CD4-positive, alpha-beta T cell (primary cell): Measurements from ENCODE around the gene ZNF440. TPM values are rescaled to one million over a fixed set of nuclear protein-coding genes. Genes with fewer than 3 reads are reported as not detected.
"Not testable (repeated sequence)": the region's sequence is repeated elsewhere in the genome, so short reads cannot be mapped to it uniquely, and the experiment has no call there.

Experiments
- ATAC-seq: fragments of 200-7000 bp; cut with Tn5 transposase; one replicate; pipeline ENCODE4 v1.10.0; 2022; ENCODE audit warnings: mild to moderate bottlenecking; ENCODE audit not compliant: poor library complexity
- CTCF ChIA-PET: fragments of 350-600 bp; sonication (Branson Sonifier 250); formaldehyde crosslinking; loops from one replicate; lab custom pipeline; 2021; ENCODE audit warnings: antibody characterized with exemption, inconsistent platforms; lab: Charles Lee
- POLR2A ChIA-PET: fragments of 350-600 bp; sonication (Branson Sonifier 250); formaldehyde crosslinking; loops from one replicate; lab custom pipeline; 2021; ENCODE audit warnings: antibody characterized with exemption, inconsistent platforms; lab: Charles Lee
- DNase-seq, 14 experiments: peaks; one replicate each; pipeline ENCODE4 v3.0.0-alpha.2; 2013 to 2020; ENCODE audit warnings: mixed read lengths in 2 of 14
- H3K27ac ChIP-seq, 2 donors: one replicate each; pipeline versions ENCODE4 v1.5.1 to v1.7.0; 2013; ENCODE audit warnings: low read length in 2 of 2, low read depth in 1 of 2, mild to moderate bottlenecking in 1 of 2
- H3K27me3 ChIP-seq, 2 experiments: 1 replicate in 1 of 2; 2 replicates in 1 of 2; pipeline versions ENCODE4 v1.6.1 to v1.7.0; 2013; ENCODE audit warnings: low read length in 2 of 2, control low read depth in 1 of 2, mild to moderate bottlenecking in 1 of 2, moderate library complexity in 1 of 2; ENCODE audit not compliant: insufficient read depth in 2 of 2, control insufficient read depth in 1 of 2
- H3K36me3 ChIP-seq: one replicate; pipeline ENCODE4 v1.6.1; 2013; ENCODE audit warnings: low read length, control low read depth; ENCODE audit not compliant: insufficient read depth
- H3K4me1 ChIP-seq: one replicate; pipeline ENCODE4 v1.6.1; 2013; ENCODE audit warnings: low read length, control low read depth; ENCODE audit not compliant: insufficient read depth
- H3K4me3 ChIP-seq: one replicate; pipeline ENCODE4 v1.5.1; 2013; ENCODE audit warnings: mild to moderate bottlenecking, low read length, moderate library complexity
- H3K9me3 ChIP-seq, 2 experiments: 1 replicate in 1 of 2; 2 replicates in 1 of 2; pipeline versions ENCODE4 v1.6.1 to v1.7.0; 2013; ENCODE audit warnings: low read length in 2 of 2, mild to moderate bottlenecking in 2 of 2, control low read depth in 1 of 2, moderate library complexity in 1 of 2; ENCODE audit not compliant: control insufficient read depth in 1 of 2, insufficient read depth in 1 of 2
- H3K27ac Mint-ChIP-seq: one replicate; pipeline ENCODE4 v1.8.0; 2020; ENCODE audit warnings: mixed read lengths
- H3K27me3 Mint-ChIP-seq: one replicate; pipeline ENCODE4 v1.8.0; 2021; ENCODE audit warnings: mixed read lengths
- H3K36me3 Mint-ChIP-seq: one replicate; pipeline ENCODE4 v1.8.0; 2021; ENCODE audit warnings: low read depth, mixed read lengths
- H3K4me1 Mint-ChIP-seq: one replicate; pipeline ENCODE4 v1.8.0; 2021; ENCODE audit warnings: low read depth, mixed read lengths
- H3K4me3 Mint-ChIP-seq: one replicate; pipeline ENCODE4 v1.8.0; 2020; ENCODE audit warnings: mild to moderate bottlenecking, mixed read lengths
- H3K9me3 Mint-ChIP-seq: one replicate; pipeline ENCODE4 v1.8.0; 2020; ENCODE audit warnings: mixed read lengths
- intact Hi-C, 2 experiments: fragments of 100-400 bp; cut with DNase I in 1 of 2; cut with micrococcal nuclease in 1 of 2; formaldehyde crosslinking; loops; one replicate each; pipeline versions ENCODE4 v1.15.1 to v1.9.0; 2023 to 2025; cut with DNase I, micrococcal nuclease
- total RNA-seq, 174 experiments: library from RNA in 2 of 174; stranded (reverse) in 2 of 174; gene quantifications; one replicate each; pipeline ENCODE4 v1.2.3 and lab custom pipeline; 2021 to 2026
- TF ChIP-seq, protein P1 (sequence below): fragments of 200-600 bp; IDR thresholded peaks from one replicate; pipeline ENCODE4 v1.8.0; 2022; ENCODE audit warnings: antibody characterized with exemption, mild to moderate bottlenecking

ZNF440 gene
- total RNA-seq, 2 experiments from 2014 or later = 5.8 to 6.8 TPM

DNA sequence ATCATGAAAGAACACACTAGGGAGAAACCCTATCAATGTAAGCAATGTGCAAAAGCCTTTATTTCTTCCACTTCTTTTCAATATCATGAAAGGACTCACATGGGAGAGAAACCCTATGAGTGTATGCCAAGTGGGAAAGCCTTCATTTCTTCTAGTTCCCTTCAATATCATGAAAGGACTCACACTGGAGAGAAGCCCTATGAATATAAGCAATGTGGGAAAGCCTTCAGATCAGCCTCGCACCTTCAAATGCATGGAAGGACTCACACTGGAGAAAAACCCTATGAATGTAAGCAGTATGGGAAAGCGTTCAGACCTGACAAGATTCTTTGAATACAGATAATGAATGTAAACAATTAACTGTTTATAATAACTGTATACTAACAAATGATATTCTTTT lies 19.5 kb downstream of the ZNF440 start:
- H3K4me3 Mint-ChIP-seq = no peak overlapping the region
- no peak overlapping the region for H3K27ac ChIP-seq
- H3K36me3 Mint-ChIP-seq = peaks cover 84% of the 10 kb centered on the region
- peaks cover 31 to 80% of the 10 kb centered on the region in 2 experiments for H3K9me3 ChIP-seq
- POLR2A ChIA-PET = no interaction called here
- H3K4me3 ChIP-seq = no peak overlapping the region
- CTCF ChIA-PET = interaction anchor here (0.6 kb wide), 1 partner anchor 1361 kb away, joined by 3 read pairs; no protein-coding TSS in a partner anchor
- no peaks in the 10 kb centered on the region for H3K4me1 ChIP-seq
- no peak for DNase-seq
- H3K27ac Mint-ChIP-seq = no peak overlapping the region
- peaks cover 9% of the 10 kb centered on the region for H3K9me3 Mint-ChIP-seq
- intact Hi-C loops = no loop called here
- no peaks in the 10 kb centered on the region for H3K4me1 Mint-ChIP-seq
- H3K36me3 ChIP-seq = peaks cover 38% of the 10 kb centered on the region
- H3K27me3 ChIP-seq = no peaks in the 10 kb centered on the region
- no peaks in the 10 kb centered on the region for H3K27me3 Mint-ChIP-seq
- TF ChIP-seq, protein P1, sequence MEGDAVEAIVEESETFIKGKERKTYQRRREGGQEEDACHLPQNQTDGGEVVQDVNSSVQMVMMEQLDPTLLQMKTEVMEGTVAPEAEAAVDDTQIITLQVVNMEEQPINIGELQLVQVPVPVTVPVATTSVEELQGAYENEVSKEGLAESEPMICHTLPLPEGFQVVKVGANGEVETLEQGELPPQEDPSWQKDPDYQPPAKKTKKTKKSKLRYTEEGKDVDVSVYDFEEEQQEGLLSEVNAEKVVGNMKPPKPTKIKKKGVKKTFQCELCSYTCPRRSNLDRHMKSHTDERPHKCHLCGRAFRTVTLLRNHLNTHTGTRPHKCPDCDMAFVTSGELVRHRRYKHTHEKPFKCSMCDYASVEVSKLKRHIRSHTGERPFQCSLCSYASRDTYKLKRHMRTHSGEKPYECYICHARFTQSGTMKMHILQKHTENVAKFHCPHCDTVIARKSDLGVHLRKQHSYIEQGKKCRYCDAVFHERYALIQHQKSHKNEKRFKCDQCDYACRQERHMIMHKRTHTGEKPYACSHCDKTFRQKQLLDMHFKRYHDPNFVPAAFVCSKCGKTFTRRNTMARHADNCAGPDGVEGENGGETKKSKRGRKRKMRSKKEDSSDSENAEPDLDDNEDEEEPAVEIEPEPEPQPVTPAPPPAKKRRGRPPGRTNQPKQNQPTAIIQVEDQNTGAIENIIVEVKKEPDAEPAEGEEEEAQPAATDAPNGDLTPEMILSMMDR = no peak
- ATAC-seq = no peak

DNA sequence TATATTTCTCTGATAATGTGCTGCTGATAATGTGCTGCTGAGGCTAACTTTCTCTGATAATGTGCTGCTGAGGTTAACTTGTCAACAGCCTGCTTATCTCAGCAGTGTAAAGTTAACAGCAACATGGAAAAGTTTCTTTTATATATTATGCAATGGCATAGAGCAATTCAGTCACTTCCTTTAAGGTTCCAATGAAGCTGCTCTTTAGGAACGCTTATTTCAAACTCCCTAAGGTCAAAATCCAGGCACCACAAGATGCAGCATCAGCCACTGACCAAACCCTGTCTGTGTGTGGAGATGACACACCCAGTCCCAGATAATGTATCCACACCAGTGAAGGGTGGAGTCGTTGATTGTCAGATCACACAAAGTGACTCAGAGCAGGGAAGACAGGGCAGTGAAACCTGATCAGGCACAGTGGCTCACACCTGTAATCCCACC lies 21.6 kb downstream of the ZNF440 start:
- CTCF ChIA-PET = not testable (repeated sequence)
- Histone ChIP-seq H3K36me3 (peaks cover 23% of the 10 kb centered on the region), H3K9me3 (peaks cover 26 to 64% of the 10 kb centered on the region in 2 experiments)

DNA sequence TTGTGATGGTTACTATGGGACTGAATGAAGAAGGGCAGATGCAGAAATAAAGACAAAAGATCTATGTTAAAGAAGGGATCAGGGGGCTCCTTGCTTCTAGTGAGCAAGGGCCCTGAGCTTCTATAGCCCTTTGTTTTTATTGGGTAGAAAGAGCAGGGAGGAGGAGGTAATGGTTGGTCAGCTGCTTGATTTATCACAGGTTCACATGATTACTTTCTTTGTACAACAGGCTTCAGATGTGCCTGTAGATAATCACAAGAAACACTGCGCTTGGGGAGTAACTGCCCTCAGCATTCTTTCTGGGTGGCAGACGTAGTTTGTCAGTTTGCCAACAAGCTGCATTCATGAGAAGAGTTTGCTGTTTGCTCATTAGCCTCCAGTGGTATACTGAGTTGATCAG lies 29.6 kb downstream of the ZNF440 start:
- Histone ChIP-seq H3K4me1 (peaks cover 8% of the 10 kb centered on the region), H3K9me3 (peaks cover under 1 to 16% of the 10 kb centered on the region in 2 experiments), H3K27me3 (no peaks in the 10 kb centered on the region), H3K4me3 (no peak overlapping the region), H3K36me3 (no peaks in the 10 kb centered on the region), H3K27ac (no peak overlapping the region)
- Mint-ChIP-seq H3K4me1 (peaks cover 7% of the 10 kb centered on the region), H3K4me3 (no peak overlapping the region), H3K27me3 (no peaks in the 10 kb centered on the region), H3K9me3 (peaks cover 6% of the 10 kb centered on the region), H3K27ac (no peak overlapping the region), H3K36me3 (peaks cover 10% of the 10 kb centered on the region)
- ChIA-PET CTCF (interaction anchor here (0.8 kb wide), 1 partner anchor 145 kb away, joined by 3 read pairs; no protein-coding TSS in a partner anchor), POLR2A (no interaction called here)
- intact Hi-C loops = no loop called here
- TF ChIP-seq, protein P1 = no peak
- no peak for DNase-seq
- ATAC-seq = no peak

More for the DNA sequence above, 21.6 kb downstream of the ZNF440 start:
- H3K27me3 Mint-ChIP-seq, H3K4me1 ChIP-seq, DNase-seq, intact Hi-C loops, H3K4me3 Mint-ChIP-seq, H3K4me1 Mint-ChIP-seq, ATAC-seq, POLR2A ChIA-PET, H3K27ac Mint-ChIP-seq, H3K27ac ChIP-seq, H3K27me3 ChIP-seq, H3K4me3 ChIP-seq: not testable (repeated sequence)
- Mint-ChIP-seq H3K36me3 (peaks cover 68% of the 10 kb centered on the region), H3K9me3 (peaks cover 11% of the 10 kb centered on the region)

DNA sequence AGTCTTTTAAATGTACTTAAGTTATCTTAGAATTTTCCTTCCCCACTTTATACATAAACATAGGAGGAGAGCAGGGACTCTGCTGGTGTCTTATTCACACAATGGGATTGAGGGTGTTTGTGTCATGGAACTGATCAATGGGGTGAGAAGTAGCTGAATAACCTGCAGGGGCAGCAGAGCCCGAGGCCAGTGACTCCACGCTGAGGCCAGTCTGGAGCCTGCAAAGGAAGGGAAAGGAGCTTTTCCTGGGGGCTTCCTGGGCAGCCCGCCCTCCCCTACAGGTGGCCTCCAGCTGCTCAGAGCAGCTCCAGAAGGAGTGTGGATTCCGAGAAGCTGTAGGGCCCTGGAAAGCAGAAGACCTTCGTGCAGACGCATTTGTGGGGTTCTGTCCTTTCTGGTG lies 33.5 kb downstream of the ZNF440 start:
- Mint-ChIP-seq H3K4me3 (peak overlapping the region; percentile 93), H3K4me1 (peaks cover 20% of the 10 kb centered on the region), H3K27ac (peak overlapping the region; percentile 83), H3K36me3 (peaks cover 30% of the 10 kb centered on the region)
- H3K27me3 Mint-ChIP-seq, DNase-seq, H3K27me3 ChIP-seq, H3K9me3 ChIP-seq, H3K4me3 ChIP-seq, CTCF ChIA-PET, H3K27ac ChIP-seq, H3K36me3 ChIP-seq, H3K9me3 Mint-ChIP-seq, ATAC-seq: not testable (repeated sequence)
- POLR2A ChIA-PET = interaction anchor here (0.6 to 1.3 kb wide), 4 partner anchors 40 to 214 kb away, joined by 3 to 7 read pairs (median 4); partner anchors contain the start of gene ZNF69
- peaks cover 20% of the 10 kb centered on the region for H3K4me1 ChIP-seq
- intact Hi-C loops = loop anchor here (5.0 kb wide), 1 partner anchor 35 kb away; the partner anchor contains the start of gene ZNF440 (in 2 of the 2)
